PC-3 (cell line): Measurements from ENCODE around the gene PPP1CB.

ENCODE experiments used
- EZH2 ChIP-seq: fragments of 300-600 bp; sonication (generic); IDR thresholded peaks from one replicate; pipeline ENCODE4 v1.6.1; 2017; ENCODE audit warnings: antibody characterized with exemption, mild to moderate bottlenecking, low read length; ENCODE audit not compliant: unreplicated experiment
- EZH2phosphoT487 ChIP-seq: fragments of 300-600 bp; sonication (generic); IDR thresholded peaks from 2 replicates; pipeline ENCODE4 v1.6.1; 2018; ENCODE audit warnings: mild to moderate bottlenecking, antibody characterized with exemption, low read length, borderline replicate concordance
- TF ChIP-seq, protein P1 (sequence below): fragments of 300-600 bp; sonication (generic); conservative IDR thresholded peaks from 2 replicates; pipeline ENCODE4 v1.5.1; 2017; ENCODE audit warnings: antibody characterized with exemption, low read depth, mild to moderate bottlenecking, low read length

DNA sequence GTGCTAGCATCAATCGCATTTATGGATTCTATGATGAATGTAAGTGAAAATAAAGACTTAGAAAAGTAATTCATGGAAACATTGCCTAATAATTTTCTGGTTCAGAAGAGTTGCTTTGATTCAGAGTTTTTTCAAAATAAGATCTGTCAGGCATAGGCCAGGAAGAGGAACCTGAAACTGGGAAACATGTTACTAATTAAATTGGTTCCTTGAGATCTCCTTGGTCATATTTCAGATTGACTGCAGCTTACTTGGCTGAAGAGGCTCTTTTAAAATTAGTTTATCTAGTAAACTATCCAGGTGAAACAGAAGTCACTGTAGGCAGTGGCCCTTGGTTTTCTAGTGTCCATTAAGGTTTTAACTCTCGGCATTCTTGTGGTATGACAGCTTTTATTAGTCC, 27.4 kb downstream of the PPP1CB start:
- TF ChIP-seq, protein P1, sequence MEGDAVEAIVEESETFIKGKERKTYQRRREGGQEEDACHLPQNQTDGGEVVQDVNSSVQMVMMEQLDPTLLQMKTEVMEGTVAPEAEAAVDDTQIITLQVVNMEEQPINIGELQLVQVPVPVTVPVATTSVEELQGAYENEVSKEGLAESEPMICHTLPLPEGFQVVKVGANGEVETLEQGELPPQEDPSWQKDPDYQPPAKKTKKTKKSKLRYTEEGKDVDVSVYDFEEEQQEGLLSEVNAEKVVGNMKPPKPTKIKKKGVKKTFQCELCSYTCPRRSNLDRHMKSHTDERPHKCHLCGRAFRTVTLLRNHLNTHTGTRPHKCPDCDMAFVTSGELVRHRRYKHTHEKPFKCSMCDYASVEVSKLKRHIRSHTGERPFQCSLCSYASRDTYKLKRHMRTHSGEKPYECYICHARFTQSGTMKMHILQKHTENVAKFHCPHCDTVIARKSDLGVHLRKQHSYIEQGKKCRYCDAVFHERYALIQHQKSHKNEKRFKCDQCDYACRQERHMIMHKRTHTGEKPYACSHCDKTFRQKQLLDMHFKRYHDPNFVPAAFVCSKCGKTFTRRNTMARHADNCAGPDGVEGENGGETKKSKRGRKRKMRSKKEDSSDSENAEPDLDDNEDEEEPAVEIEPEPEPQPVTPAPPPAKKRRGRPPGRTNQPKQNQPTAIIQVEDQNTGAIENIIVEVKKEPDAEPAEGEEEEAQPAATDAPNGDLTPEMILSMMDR = no peak
- TF ChIP-seq EZH2 = no peak
- no peak for TF ChIP-seq EZH2phosphoT487
